Measurements from ENCODE around the gene H3-3A.

The H3-3A gene

DNA sequence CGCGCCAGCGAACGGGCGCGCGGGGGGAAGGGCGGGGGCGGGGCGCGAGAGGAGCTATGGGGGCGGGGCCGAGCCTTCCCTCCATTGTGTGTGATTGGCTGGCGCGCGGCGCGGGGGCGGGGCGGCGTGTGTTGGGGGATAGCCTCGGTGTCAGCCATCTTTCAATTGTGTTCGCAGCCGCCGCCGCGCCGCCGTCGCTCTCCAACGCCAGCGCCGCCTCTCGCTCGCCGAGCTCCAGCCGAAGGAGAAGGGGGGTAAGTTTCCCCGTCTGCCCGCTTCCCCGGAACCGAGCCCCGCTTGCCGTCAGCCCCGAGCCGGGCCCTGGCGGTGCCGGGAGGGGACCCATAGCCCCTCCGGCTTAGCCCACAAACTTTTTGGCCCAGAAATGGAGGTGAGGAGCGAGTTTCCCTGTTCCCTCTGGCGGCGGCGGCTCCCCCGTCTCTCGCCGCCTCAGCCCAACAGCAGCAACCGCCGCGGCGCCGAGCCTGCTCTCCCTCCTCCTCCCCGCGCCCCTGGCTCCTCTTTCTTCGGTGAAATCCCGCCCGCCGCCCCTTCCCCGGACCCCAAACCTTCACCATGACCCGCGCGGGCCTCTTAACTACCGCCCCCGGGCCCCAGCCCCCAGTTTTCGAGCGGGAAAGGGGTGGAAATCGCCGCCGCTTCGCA is at the start of gene H3-3A:
H3-3A (plus strand) TSS at position 159 of the 666 bp plus-strand sequence. CDS start 1,636 bp downstream, outside the sequence.
- DNase-seq = peak; percentile 99

- no peak for DNase-seq
Observed at GRCh38 chr1:226017070-226017469, 45.4 kb upstream of the H3-3A start.

DNA sequence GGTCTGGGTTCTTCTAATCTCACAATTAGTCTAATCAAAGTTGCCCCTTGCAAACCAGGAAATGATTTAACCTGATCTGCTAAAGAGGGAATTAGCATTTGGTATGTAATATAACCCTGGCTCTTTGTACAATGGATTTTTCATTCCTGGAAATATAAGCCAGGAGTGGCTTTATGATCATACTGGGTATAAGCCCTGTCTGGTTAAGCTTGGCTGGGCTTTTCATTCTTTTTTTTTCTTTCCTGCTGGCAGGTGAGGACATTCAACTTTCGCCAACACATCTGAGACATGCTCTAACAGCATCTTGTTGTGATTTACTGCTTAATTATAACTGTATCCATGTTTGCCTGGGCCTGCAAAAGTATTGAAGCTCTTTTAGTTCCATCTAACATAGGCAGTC is 42.9 kb upstream of the H3-3A start:
- DNase-seq = no peak

- no peak for DNase-seq
Observed at GRCh38 chr1:226021401-226021800, 41.1 kb upstream of the H3-3A start.

DNA sequence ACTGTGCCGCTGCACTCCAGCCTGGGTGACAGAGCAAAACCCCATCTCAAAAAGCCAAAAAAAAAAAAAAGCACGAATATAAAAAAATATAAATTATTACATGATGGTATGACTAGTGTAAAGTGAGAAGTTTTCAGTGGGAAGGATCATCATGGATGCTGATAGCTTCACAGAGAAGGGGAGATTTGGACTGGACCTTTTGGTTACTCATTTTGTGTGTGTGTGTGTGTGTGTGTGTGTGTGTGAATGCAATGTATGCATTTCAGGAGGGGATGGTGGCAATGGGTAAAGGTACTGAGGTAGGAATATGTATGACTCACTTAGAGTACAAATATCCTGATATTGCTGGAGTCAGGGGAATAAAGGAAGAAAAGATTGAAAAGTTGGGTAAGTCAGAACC is 40.7 kb upstream of the H3-3A start:
- DNase-seq = no peak

GRCh38 chr1:226023735-226024134 is 38.8 kb upstream of the H3-3A start:
- DNase-seq = no peak

DNA sequence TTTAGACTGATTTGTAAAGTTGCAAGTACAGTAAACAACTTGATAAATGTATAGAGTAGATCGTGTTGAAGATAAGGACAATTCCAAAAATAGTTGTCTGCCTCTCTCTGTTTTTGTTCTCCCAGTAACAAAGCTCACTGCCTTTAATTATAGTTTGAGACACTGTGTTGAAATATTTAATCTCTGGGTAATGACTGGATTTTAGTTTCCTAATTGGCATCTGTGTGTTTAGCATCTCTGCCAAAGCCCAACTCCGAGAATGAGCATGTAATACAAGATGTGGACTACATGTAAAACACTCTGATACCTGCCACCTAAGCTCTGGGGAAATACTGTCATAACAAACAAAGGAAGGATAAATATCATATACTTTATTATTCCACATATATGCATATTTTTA is 35.7 kb upstream of the H3-3A start:
- no peak for DNase-seq

DNA sequence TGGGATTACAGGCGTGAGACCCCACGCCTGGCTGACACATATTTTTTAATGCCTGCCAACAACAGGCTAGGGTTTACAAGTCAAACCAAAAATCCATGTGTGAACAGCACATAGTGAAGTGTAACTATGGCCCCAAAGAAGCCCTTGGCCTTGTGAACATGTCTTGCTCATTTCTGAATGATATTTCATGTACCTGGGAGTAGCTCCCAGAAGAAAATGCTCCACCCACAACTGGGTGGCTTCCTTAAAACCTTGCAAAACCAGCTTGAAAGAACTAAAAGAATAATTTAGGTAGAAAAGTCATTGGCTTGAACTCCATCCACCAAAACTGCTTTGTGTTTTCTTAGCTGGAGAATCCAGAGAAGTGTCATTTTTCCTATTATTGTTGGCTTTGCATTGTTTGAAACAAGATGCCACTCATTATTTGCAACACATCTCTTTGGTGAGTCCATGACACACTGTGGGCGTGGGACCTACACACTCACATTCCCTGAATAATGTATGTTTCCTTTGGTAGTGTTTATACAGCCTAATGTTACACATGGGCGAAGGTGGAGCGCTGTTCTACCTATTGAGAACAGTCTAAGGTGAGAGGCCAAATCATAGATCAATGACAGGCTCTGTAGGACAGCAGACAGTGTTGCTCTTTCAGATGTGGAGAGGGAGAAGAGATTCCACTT is 34.8 kb upstream of the H3-3A start:
- no peak for DNase-seq

DNA sequence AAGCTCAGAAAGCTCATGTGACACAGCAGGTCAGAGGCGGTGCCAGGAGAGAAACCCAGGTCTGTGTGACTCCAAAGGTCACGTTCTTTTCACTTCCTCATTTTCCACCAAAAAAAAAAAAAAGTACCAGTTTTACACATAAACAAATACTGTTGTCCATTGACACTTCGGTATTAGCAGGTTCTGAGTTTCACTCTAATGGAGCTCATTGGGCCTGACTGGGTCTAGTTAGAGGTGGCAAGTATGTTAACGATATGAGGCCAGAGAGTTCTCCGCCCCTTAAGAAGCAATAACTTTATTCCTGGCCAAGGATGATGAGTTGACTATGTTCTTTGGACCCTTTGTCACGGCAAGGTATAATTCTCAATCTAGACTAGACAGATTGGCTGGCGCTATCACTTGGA is 33.4 kb upstream of the H3-3A start:
- DNase-seq = no peak

DNA sequence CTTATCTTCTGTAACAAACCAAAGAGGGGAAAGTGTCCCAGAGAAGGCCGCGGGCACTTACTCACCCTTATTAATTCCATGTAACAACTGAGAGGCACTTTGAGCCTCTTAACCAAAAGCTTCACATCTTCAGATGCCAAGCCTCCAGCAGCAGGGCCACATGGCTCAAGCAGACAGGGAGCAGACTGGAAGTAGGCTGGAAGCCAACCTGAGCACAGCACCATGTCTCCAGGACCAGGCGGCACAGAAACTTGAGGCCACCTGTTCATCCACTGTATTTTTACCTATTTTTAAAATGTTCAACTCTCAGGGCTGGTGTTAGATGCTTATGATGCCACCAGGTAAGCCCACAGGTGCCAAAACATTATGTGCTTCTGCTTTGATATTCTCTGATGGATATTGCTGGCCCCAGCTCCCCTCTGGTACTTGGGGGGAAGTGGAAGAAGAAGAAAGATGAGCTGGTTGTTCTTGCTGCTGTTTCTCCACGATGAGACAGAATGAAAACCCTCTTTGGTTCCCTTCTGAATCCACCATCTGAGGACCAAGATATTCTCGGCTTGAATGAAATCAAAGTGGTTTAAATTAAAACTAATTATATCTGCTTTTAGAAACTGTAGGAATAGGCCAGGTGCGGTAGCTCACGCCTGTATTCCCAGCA is 32.8 kb upstream of the H3-3A start:
- DNase-seq = no peak

DNA sequence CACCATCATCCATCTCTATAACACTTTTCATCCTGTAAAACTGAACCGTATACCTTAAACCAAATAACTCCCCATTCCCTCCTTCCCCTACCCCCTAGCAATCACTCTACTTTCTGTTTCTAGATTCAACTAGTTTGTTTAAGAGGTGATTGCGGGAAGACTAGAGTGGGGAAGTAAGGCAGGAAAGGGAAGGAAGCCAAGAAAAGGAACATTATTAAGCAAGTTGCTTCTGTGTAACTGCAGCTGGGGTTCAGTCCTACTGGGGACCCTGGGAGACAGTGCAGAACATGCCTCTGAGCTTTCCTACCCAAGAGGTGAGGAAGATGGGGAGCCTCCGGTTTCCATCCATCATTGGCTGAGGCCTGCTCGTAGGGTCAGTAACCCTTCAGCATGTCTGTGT is 28.9 kb upstream of the H3-3A start:
- no peak for DNase-seq

GRCh38 chr1:226033991-226034390 is 28.5 kb upstream of the H3-3A start:
- DNase-seq = no peak

DNA sequence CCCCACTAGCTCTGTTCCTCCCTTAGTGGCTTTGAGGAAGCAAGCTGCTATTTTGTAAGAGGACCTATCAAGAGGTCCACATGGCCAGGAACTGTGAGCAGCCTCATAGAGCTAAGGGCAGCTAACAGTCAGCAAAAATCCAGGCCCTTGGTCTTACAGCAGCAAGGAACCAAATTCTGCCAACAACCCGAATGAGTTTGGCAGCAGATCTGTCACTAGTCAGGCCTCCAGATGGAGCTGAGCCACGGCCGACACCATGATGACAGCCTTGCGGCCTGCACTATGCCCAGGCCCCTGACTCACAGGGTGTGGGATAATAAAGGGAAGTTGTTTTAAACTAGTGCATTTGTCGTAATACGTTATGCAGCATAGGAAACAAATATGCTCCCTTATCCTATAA is 28.0 kb upstream of the H3-3A start:
- no peak for DNase-seq

DNA sequence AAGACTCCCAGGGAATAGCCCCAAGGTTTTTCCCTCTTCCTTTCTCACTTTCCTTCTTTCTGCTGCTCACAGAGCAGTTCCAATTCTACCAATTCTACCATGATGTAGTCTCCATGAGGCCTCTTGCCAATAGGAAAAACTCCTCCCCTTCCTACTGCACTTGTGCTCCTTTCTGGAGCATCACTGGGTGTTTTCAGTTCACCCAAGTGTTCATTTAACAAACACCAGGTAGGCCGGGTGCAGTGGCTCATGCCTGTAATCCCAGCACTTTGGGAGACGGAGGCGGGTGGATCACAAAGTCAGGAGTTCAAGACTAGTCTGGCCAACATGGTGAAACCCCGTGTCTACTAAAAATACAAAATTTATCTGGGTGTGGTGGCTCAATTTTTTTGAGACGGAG is 26.6 kb upstream of the H3-3A start:
- DNase-seq = no peak

- no peak for DNase-seq
Observed at GRCh38 chr1:226038661-226039060, 23.9 kb upstream of the H3-3A start.

DNA sequence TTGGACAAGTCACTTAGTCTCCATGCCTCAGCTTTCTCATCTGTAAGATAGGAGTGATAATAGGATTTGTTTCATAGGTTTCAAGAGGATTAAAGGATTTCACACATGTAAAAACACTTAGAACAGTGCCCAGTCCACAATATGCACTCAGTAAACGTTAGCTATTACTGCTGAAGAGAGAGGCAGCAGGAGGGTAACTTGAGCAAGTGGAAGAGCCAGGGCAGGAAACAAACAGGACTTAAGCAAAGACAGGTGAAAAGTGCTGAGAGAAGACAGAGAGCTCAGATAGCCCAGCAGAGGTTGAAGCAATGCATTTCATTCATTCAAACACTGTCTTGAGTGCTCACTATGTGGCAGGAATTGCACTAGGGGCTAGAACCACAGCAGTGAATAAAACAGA is 21.1 kb upstream of the H3-3A start:
- DNase-seq = no peak

GRCh38 chr1:226044514-226045101 is 17.9 kb upstream of the H3-3A start:
- DNase-seq = no peak

GRCh38 chr1:226046240-226046639 is 16.3 kb upstream of the H3-3A start:
- no peak for DNase-seq

DNA sequence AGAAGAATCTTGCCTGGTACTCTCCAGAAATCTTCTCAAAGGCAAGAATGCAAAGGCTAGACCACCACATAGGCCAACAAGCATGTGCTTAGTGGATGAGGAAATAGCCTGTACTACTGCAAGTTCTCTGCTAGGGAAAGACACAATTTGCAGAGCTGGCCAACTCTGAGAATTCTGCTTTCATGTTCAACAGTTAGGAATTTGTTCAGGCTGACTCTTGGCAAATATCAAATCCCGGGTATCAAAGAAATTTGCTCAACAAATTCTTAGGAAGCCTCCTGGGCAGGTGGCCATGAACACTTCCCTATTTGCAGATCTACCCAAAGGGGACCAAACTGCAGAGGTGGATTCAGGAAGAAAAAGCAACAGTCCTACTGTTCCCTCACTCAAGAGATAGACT is 15.0 kb upstream of the H3-3A start:
- DNase-seq = no peak

DNA sequence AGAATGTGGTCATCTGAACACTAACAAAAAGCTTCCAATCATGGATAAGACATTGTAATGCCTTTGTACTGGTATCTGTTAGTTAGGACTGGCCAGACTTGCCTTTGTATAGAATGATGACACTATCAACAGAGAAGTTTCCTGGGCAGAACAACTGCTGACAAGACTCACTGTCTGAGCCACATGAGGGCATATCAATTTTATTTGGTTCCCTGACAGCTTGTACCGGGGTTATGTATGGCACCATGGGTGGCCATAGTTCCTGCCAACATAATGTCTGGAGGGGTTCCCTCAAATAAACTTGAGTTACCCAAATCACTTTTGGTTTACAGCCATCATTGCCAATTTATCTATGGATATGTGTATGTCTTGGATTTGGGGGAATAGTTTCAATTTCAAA is 13.6 kb upstream of the H3-3A start:
- DNase-seq = no peak

GRCh38 chr1:226050133-226050532 is 12.4 kb upstream of the H3-3A start:
- DNase-seq = no peak

DNA sequence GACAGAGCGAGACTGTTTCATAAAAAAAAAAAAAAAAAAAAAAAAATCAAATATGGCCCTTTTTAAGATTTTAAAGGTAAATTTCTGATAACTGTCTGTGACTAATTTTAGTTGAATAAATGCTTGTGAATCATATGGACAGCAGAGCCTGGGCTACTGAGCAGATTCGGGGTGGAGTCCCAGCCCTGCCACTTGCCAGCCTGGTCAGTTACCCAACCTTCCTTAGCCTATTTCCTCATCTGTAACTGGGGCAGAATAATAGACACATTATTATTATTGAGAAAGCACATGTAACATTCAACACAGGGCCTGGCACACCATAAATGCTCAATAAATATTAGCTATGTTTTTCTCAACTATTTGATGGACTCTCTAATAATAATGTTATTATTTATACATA is 11.2 kb upstream of the H3-3A start:
- no peak for DNase-seq

GRCh38 chr1:226052061-226052460 is 10.5 kb upstream of the H3-3A start:
- no peak for DNase-seq
